Endothelial cell of umbilical vein (primary cell): ENCODE measurements around the gene GGTLC1.
"Not testable (repeated sequence)": the region's sequence is repeated elsewhere in the genome, so short reads cannot be mapped to it uniquely, and the experiment has no call there.

Experiments
- CTCF ChIP-seq, 2 donors: IDR thresholded peaks; 1 replicate in 1 of 2; 2 replicates in 1 of 2; pipeline ENCODE4 v1.5.1; 2011; ENCODE audit warnings: low read length in 2 of 2, mild to moderate bottlenecking in 2 of 2, moderate library complexity in 2 of 2, control low read depth in 1 of 2, inconsistent platforms in 1 of 2, low read depth in 1 of 2; ENCODE audit not compliant: insufficient read depth in 1 of 2; ENCODE audit errors: extremely low read depth in 1 of 2
- EZH2 ChIP-seq: IDR thresholded peaks from 2 replicates; pipeline ENCODE4 v1.6.1; 2012; ENCODE audit warnings: borderline replicate concordance, low read depth, mild to moderate bottlenecking, moderate library complexity, low read length, inconsistent platforms; ENCODE audit not compliant: severe bottlenecking
- POLR2A ChIP-seq: IDR thresholded peaks from 2 replicates; pipeline ENCODE4 v1.6.1; 2012; ENCODE audit warnings: low read depth, mild to moderate bottlenecking, control low read depth, low read length

- TF ChIP-seq POLR2A; EZH2; CTCF (IDR thresholded peaks at IDR 0.05; ENCODE audit: extremely low read depth in 1 of 2, insufficient read depth in 1 of 2, low read depth in 1 of 2, low read length in 2 of 2): not testable (repeated sequence)
Measured at GRCh38 chr20:23988966-23989365, 387 bp upstream of the GGTLC1 start.
